GM18502 (cell line): ENCODE measurements around the gene CFD.
A peak's percentile ranks its signal among the peaks of the same experiment; 100 is the strongest.
"Not testable (repeated sequence)": the region's sequence is repeated elsewhere in the genome, so short reads cannot be mapped to it uniquely, and the experiment has no call there.

Experiments used
- ATAC-seq: cut with Tn5 transposase; IDR thresholded peaks from one replicate; pipeline ENCODE4 v1.9.1; 2021; ENCODE audit warnings: mild to moderate bottlenecking; ENCODE audit not compliant: unreplicated experiment, poor library complexity

The CFD gene

GRCh38 chr19:884420-885211, 25.2 kb downstream of the CFD start:
- no peak for ATAC-seq

- no peak for ATAC-seq
Observed at GRCh38 chr19:885536-886224, 26.2 kb downstream of the CFD start.

- no peak for ATAC-seq
Observed at GRCh38 chr19:887072-887471, 27.6 kb downstream of the CFD start.

- no peak for ATAC-seq
Observed at GRCh38 chr19:887599-887998, 28.1 kb downstream of the CFD start.

GRCh38 chr19:888581-889385, 29.3 kb downstream of the CFD start:
- no peak for ATAC-seq

- no peak for ATAC-seq
Observed at GRCh38 chr19:889662-890295, 30.3 kb downstream of the CFD start.

- ATAC-seq = no peak
Observed at GRCh38 chr19:890831-891230, 31.4 kb downstream of the CFD start.

- not testable (repeated sequence) for ATAC-seq
Observed at GRCh38 chr19:891421-892200, 32.1 kb downstream of the CFD start.

- peak; percentile 11 for ATAC-seq
Observed at GRCh38 chr19:892243-892893, 32.9 kb downstream of the CFD start.

GRCh38 chr19:892894-893689, 33.6 kb downstream of the CFD start, which contains the start of the genes MED16 and RNU6-9:
TSS of gene MED16 (minus strand) at chr19:893187. CDS start at chr19:891131, 2,056 bp downstream.
TSS of gene RNU6-9 (plus strand) at chr19:893484.
- peak; percentile 82 for ATAC-seq

GRCh38 chr19:896434-896833, 37.0 kb downstream of the CFD start:
- no peak for ATAC-seq

GRCh38 chr19:896999-897398, 37.5 kb downstream of the CFD start:
- ATAC-seq = no peak

- no peak for ATAC-seq
Observed at GRCh38 chr19:897442-898039, 38.1 kb downstream of the CFD start.

- ATAC-seq = no peak
Observed at GRCh38 chr19:898663-899062, 39.2 kb downstream of the CFD start.

GRCh38 chr19:899336-900042, 40.0 kb downstream of the CFD start:
- ATAC-seq = no peak

- no peak for ATAC-seq
Observed at GRCh38 chr19:900043-900301, 40.5 kb downstream of the CFD start.

GRCh38 chr19:900302-901111, 41.0 kb downstream of the CFD start:
- no peak for ATAC-seq
